ENCODE data around the gene SETBP1.

The SETBP1 gene

DNA sequence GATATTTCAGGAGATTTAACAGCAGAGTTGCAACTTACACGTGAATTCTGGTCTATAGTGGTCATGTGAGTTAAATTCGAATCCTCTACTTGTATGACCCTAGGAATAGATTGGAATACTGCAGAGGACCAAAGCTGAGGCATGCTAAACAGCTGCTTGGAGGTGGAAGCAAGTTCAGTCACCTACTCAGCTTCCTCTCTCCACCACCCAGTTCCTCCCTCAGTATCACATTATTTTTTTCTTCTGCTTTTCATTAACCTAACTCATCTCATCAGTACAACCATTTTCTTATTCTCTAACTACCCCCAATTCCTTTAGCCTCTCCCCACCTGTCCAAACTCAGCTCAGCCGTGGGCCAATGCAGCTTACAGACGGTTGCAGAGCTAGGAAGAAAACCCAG lies 385.5 kb downstream of the SETBP1 start:
- H3K9me3 Mint-ChIP-seq, result no peaks in the 10 kb centered on the region
- ATAC-seq (replicated peaks) (no peak), DNase-seq (no peak)
- H3K4me1 Mint-ChIP-seq (ENCODE audit: low read depth in 2 of 2), result peaks cover 6 to 11% of the 10 kb centered on the region in 2 donors
- H3K4me3 Mint-ChIP-seq, result no peak overlapping the region
- no peaks in the 10 kb centered on the region for H3K36me3 Mint-ChIP-seq (ENCODE audit: insufficient read depth)
- H3K27me3 Mint-ChIP-seq, result peaks cover 0 to 6% of the 10 kb centered on the region in 2 donors
- no peak overlapping the region for H3K27ac Mint-ChIP-seq

DNA sequence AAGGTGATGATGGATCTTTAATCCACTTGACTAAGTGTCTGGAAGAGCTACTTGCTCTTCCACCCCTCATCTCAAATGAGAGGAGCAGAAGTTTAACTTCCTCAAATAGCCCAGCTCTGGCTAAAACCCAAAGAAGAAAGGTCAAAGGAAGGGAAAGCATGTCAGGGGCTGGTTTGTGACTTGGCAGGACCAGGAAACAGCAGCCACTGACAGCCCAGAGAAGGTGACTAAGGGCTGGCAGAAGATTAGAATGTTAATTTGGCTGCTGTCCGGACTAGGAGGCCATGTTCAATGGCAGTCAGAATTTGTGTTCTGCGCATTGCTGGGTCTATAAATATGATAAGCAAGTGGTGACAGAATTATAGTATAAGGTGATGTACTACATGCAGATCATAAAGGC lies 386.2 kb downstream of the SETBP1 start:
- Mint-ChIP-seq H3K9me3 (no peaks in the 10 kb centered on the region), H3K27me3 (peaks cover 0 to 13% of the 10 kb centered on the region in 2 donors), H3K4me1 (ENCODE audit: low read depth in 2 of 2) (peaks cover 6 to 11% of the 10 kb centered on the region in 2 donors), H3K36me3 (ENCODE audit: insufficient read depth) (no peaks in the 10 kb centered on the region), H3K4me3 (no peak overlapping the region), H3K27ac (no peak overlapping the region)
- no peak for ATAC-seq (replicated peaks)
- no peak for DNase-seq

DNA sequence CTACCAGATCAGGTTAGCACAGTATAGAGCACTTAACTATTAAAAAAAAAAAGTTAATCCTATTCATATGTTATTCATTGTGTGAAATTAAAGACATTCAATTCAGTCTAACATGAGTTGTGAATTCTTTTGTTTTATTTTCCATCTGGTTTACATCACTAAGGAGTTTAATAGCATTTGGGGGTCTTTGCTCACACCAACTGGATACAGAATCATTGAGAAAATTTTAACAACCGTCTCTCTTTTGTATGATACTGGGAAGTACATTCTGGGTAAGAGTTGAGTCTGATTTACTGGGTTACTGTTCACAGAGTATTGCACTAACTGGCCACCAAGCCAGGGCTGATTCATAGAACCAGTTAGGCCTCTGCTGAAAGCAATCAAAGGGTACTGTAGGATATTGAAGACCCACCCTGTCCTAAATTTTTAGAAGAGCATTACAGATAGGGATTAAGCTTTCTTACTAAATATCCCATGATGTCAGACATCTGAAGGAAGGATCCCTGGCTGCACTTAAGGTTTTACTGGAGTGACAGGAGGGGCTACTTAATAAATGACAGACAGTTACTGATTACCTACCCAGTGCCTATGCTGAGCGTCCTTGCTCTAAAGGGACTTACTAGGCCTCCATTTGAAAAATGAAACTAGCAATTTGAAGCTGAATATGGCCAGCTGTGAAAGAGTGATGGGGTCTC lies 387.9 kb downstream of the SETBP1 start:
- Mint-ChIP-seq H3K9me3 (no peaks in the 10 kb centered on the region), H3K27me3 (peaks cover 0 to 13% of the 10 kb centered on the region in 2 donors), H3K27ac (no peak overlapping the region), H3K4me1 (ENCODE audit: low read depth in 2 of 2) (peaks cover 6 to 11% of the 10 kb centered on the region in 2 donors), H3K4me3 (no peak overlapping the region), H3K36me3 (ENCODE audit: insufficient read depth) (no peaks in the 10 kb centered on the region)
- DNase-seq (no peak), ATAC-seq (replicated peaks) (no peak)

DNA sequence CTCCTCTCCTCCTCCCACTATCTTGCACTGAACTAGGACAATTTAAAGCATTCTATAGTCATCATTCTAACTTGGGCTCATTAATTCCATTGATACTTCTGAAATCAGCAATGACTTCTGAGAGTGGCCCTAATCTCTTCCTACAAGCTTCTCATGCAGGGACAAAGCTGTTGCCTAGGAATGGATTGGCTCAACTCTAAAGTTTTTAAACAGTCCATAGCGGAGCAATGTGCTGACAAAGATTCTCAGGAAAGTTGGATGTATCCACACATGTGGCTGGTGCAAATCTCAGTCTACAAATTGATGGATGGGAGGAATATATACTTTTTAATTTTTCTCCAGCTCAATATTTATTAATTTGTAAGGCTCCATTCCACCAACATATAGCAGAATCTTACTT lies 388.9 kb downstream of the SETBP1 start:
- Mint-ChIP-seq H3K9me3 (no peaks in the 10 kb centered on the region), H3K4me1 (ENCODE audit: low read depth in 2 of 2) (peaks cover 6 to 11% of the 10 kb centered on the region in 2 donors), H3K27ac (peak overlapping the region in 1 of 2 donors; percentile 8), H3K4me3 (no peak overlapping the region), H3K36me3 (ENCODE audit: insufficient read depth) (no peaks in the 10 kb centered on the region), H3K27me3 (peaks cover 0 to 13% of the 10 kb centered on the region in 2 donors)
- no peak for ATAC-seq (replicated peaks)
- DNase-seq, result no peak

DNA sequence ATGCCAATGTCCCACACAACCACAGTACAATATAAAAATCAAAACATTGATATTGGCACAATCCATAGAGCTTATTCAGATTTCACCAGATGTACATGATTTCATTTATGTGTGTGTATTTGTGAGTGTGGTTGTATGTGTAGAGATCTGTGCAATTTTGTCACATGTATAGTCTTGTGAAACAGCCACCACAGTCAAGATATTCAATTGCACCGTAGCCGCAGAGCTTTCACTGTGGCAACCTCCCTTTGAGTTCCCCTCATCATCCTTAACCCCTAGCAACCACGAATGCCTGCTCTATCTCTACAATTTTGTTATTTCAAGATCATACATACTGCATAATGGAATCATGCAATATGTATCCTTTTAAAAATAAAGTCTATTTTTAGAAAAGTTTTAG lies 391.3 kb downstream of the SETBP1 start:
- H3K27me3 Mint-ChIP-seq, result peaks cover 0 to 13% of the 10 kb centered on the region in 2 donors
- H3K4me3 Mint-ChIP-seq, result no peak overlapping the region
- H3K36me3 Mint-ChIP-seq (ENCODE audit: insufficient read depth), result no peaks in the 10 kb centered on the region
- no peak for ATAC-seq (replicated peaks)
- H3K27ac Mint-ChIP-seq, result no peak overlapping the region
- no peaks in the 10 kb centered on the region for H3K9me3 Mint-ChIP-seq
- DNase-seq, result no peak
- H3K4me1 Mint-ChIP-seq (ENCODE audit: low read depth in 2 of 2), result no peaks in the 10 kb centered on the region

DNA sequence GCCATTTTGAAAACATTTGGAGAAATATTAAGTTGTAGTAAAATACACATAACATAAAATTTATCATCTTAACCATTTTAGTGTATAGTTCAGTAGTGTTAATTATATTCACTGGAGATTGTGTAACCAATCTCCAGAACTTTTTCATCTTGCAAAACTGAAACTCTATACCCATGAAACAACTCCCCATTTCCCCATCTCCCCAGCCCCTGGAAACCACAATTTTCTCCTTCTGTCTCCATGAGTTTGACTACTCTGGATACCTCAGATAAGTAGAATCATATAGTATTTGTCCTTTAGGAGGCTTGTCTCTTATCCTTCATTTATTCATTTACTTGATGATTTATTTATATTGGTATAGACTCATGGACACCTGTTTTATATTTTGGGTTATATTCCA lies 392.9 kb downstream of the SETBP1 start:
- Mint-ChIP-seq H3K27me3 (peaks cover 0 to 13% of the 10 kb centered on the region in 2 donors), H3K4me3 (no peak overlapping the region), H3K4me1 (ENCODE audit: low read depth in 2 of 2) (no peaks in the 10 kb centered on the region), H3K36me3 (ENCODE audit: insufficient read depth) (no peaks in the 10 kb centered on the region), H3K27ac (no peak overlapping the region), H3K9me3 (no peaks in the 10 kb centered on the region)
- ATAC-seq (replicated peaks), result no peak
- DNase-seq, result no peak

DNA sequence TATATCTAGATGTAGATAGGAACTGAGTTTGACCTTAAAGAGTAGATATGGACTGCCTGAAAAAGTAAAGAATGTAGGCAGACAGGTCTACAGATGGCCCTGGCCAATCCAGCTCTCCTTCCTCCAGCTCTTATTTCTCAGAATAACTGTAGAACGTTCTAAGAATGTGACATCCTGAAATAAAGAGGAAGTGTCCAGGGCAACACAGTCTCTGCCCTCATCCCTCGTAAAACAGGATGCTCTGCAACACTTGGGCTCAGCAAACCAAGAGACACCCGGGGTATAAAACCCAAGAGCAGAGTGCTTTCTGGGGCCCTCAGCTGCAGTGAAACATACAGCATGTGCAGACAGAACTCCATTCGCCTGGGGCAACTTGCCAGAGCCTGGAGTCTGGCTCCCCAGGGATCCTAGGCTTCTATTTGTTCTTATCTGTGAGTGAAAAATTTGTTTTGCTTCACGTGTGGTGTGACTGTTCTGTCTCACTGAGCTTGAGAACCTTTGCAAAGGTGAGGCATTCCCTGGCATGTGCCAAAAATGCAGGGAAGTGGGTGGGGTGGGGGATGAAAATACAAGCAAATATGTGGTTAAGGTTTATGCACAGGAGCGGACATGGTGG lies 401.0 kb downstream of the SETBP1 start:
- DNase-seq, result no peak
- Mint-ChIP-seq H3K36me3 (ENCODE audit: insufficient read depth) (no peaks in the 10 kb centered on the region), H3K4me3 (no peak overlapping the region), H3K27me3 (peaks cover 6 to 46% of the 10 kb centered on the region in 2 donors), H3K27ac (no peak overlapping the region), H3K9me3 (no peaks in the 10 kb centered on the region), H3K4me1 (ENCODE audit: low read depth in 2 of 2) (no peaks in the 10 kb centered on the region)
- no peak for ATAC-seq (replicated peaks)

DNA sequence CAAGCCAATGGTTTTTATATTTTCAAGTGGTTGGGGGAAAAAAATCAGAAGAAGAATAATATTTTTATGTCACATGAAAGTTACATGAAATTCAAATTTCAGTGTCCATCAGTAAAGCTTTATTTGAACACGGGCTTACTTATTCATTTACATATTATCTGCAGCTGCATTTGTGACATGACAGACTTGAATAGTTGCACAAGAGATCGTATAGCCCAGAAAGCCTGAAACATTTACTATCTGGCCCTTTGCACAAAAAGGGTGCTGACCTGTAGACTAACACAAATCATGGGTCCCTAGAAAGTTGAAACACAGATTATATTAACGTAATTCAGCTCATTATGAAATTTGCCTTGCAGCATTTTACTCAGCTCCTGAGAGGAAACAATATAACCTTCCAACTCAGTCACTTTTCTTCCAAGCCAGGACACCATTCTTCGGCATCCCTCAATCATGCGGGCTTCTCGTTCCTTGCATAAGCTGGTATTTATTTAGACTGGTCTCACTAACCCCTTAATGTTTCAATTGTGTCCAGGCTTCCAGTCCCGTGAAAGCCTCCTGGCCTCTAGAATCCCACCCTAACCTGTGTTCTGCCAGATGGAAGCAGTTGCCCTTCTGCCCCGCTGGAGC lies 402.7 kb downstream of the SETBP1 start:
- no peaks in the 10 kb centered on the region for H3K36me3 Mint-ChIP-seq (ENCODE audit: insufficient read depth)
- DNase-seq (no peak), ATAC-seq (replicated peaks) (no peak)
- H3K4me3 Mint-ChIP-seq, result no peak overlapping the region
- no peak overlapping the region for H3K27ac Mint-ChIP-seq
- H3K4me1 Mint-ChIP-seq (ENCODE audit: low read depth in 2 of 2), result no peaks in the 10 kb centered on the region
- H3K27me3 Mint-ChIP-seq, result peaks cover 6 to 49% of the 10 kb centered on the region in 2 donors
- H3K9me3 Mint-ChIP-seq, result no peaks in the 10 kb centered on the region

DNA sequence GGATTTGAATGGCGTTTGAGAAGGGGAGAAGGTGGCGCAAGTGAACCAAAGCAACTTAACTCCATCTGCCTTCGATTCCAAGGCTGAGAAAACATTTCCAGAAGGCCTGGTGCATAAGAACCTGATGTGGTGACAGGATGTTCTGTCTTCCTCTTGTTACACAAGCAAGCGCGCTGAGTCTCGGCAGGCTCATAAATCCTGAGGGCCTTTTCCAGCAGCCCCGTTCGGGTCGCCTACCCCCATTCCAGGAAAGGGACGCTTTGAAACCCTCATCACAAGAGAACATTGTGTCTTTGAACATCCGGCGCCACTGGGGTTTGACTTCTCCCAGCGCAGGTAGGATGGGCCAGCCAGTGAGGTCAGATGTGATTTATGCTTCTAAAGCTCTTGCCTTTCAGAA lies 403.5 kb downstream of the SETBP1 start:
- no peaks in the 10 kb centered on the region for H3K4me1 Mint-ChIP-seq (ENCODE audit: low read depth in 2 of 2)
- no peak for DNase-seq
- peaks cover 6 to 49% of the 10 kb centered on the region in 2 donors for H3K27me3 Mint-ChIP-seq
- H3K4me3 Mint-ChIP-seq, result no peak overlapping the region
- no peak overlapping the region for H3K27ac Mint-ChIP-seq
- H3K36me3 Mint-ChIP-seq (ENCODE audit: insufficient read depth), result no peaks in the 10 kb centered on the region
- no peaks in the 10 kb centered on the region for H3K9me3 Mint-ChIP-seq
- no peak for ATAC-seq (replicated peaks)

DNA sequence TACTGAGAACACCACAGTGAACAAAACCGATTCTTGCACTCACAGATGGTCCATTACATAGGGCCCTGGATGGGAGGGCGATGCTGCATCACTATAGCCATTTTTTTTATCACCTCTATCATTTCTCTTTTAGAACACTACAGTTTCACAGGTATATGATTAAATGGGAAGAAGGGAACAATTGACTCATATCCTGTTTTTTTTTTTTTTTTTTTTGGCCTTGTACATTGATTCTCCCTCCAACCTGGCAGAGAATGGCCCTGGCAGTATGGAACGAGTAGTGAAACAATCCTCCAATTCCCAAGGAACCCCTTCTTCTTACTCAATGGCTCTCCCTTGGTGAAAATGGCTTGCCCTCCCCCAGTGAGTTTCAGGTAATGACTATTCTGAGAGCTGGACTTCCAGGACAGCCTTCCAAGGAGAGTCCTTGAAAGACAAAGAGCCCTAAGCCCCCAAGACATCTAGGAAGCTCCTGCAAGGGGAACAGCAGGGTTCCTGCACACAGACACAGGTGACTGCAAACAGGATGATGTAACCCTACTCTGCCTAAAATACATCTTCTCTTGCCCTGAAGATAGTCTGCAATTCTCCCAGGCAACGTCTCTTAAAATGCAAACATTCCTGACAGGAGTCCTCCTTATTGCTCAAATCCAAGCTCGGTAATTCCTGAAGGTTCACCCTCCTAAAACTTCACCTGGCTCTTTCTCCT lies 405.4 kb downstream of the SETBP1 start:
- Mint-ChIP-seq H3K27ac (no peak overlapping the region), H3K36me3 (ENCODE audit: insufficient read depth) (no peaks in the 10 kb centered on the region), H3K27me3 (peaks cover 6 to 48% of the 10 kb centered on the region in 2 donors), H3K9me3 (peaks cover 0 to 1% of the 10 kb centered on the region in 2 donors), H3K4me1 (ENCODE audit: low read depth in 2 of 2) (no peaks in the 10 kb centered on the region), H3K4me3 (no peak overlapping the region)
- no peak for DNase-seq
- no peak for ATAC-seq (replicated peaks)

DNA sequence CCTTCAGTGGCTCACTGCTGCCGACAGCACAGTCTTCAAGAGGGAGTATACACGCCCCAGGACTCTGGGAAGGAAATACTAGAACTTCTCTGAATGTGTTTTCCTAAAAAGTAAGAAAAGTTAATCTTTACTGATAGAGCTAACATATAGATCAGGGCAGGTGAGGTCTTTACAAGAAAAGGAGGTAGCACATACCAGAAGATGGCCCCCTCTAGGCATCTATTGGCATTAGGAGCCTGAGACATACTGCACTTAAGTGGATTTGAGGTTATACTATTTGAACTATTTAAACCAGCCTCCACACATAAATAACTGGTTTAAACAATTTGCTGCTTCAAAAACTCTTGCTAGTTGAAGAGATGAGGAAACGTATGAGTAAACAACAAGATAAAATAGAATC lies 406.1 kb downstream of the SETBP1 start:
- peaks cover 0 to 2% of the 10 kb centered on the region in 2 donors for H3K9me3 Mint-ChIP-seq
- DNase-seq, result no peak

DNA sequence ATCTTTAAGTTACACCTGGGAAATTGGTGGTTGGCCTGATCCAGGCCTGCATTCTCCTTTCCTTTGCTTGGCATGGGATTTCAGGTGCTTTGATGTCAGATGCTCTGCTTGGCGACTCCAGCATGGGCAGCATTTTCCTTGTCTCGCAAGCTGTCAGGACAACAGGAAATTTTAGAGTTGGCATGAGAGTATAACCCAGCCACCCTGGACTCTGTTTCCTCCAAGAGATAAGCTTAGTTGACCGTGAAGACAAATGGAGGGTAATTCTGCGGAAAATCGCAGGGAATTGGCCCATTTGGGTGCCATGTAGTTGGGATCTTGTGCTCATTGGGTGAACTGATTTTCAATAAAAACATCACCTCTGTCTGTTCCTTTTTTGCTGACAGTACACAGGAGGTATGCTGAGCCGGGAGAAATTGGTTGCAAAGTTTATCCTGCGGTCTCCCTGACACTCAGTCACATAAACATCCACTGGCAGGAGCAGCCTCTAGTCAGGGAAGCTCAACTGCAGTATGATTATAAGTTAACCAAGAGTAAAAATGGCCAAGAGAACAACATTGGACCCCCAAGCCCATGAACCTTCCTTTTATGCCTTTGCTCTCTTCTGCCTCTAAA lies 409.9 kb downstream of the SETBP1 start:
- Mint-ChIP-seq H3K27ac (no peak overlapping the region), H3K4me3 (no peak overlapping the region), H3K4me1 (ENCODE audit: low read depth in 2 of 2) (no peaks in the 10 kb centered on the region), H3K36me3 (ENCODE audit: insufficient read depth) (no peaks in the 10 kb centered on the region), H3K27me3 (peaks cover 0 to 14% of the 10 kb centered on the region in 2 donors), H3K9me3 (peaks cover 0 to 2% of the 10 kb centered on the region in 2 donors)
- ATAC-seq (replicated peaks) (no peak), DNase-seq (no peak)

More for the DNA sequence above, 406.1 kb downstream of the SETBP1 start:
- H3K4me3 Mint-ChIP-seq, result no peak overlapping the region
- ATAC-seq (replicated peaks), result no peak
- H3K27ac Mint-ChIP-seq, result no peak overlapping the region
- no peaks in the 10 kb centered on the region for H3K36me3 Mint-ChIP-seq (ENCODE audit: insufficient read depth)
- H3K27me3 Mint-ChIP-seq, result peaks cover 6 to 43% of the 10 kb centered on the region in 2 donors
- H3K4me1 Mint-ChIP-seq (ENCODE audit: low read depth in 2 of 2), result no peaks in the 10 kb centered on the region
